IPS DF 6.9 (cell line): ENCODE measurements around the gene FANCE.
A peak's percentile ranks its signal among the peaks of the same experiment; 100 is the strongest.

Source experiments
- DNase-seq: peaks from one replicate; pipeline ENCODE4 v3.0.0-alpha.2; 2013; ENCODE audit warnings: low read depth, low spot score
- H3K27ac ChIP-seq: one replicate; pipeline ENCODE4 v1.5.1; 2013; ENCODE audit warnings: low read length, control low read depth
- H3K27me3 ChIP-seq: 2 replicates; pipeline ENCODE4 v1.6.1; 2013; ENCODE audit warnings: mild to moderate bottlenecking, low read length; ENCODE audit not compliant: control insufficient read depth, insufficient read depth
- H3K36me3 ChIP-seq: 2 replicates; pipeline ENCODE4 v1.6.1; 2013; ENCODE audit warnings: low read length; ENCODE audit not compliant: control insufficient read depth, insufficient read depth
- H3K4me1 ChIP-seq: 2 replicates; pipeline ENCODE4 v1.6.1; 2013; ENCODE audit warnings: low read length; ENCODE audit not compliant: control insufficient read depth, insufficient read depth
- H3K4me3 ChIP-seq: 2 replicates; pipeline ENCODE4 v1.5.1; 2013; ENCODE audit warnings: mild to moderate bottlenecking, low read length
- H3K9me3 ChIP-seq: 2 replicates; pipeline ENCODE4 v1.6.1; 2013; ENCODE audit warnings: low read length, inconsistent platforms; ENCODE audit not compliant: control insufficient read depth, insufficient read depth
- WGBS: extraction: QIAGEN DNeasy Blood & Tissue Kit; methylation state at CpG from one replicate; pipeline ENCODE4 v1.1.7; 2013; ENCODE audit warnings: mixed read lengths, missing lambda C conversion rate; ENCODE audit not compliant: insufficient read length, insufficient coverage; 5-methylcytosine and 5-hydroxymethylcytosine counted together

Gene FANCE

GRCh38 chr6:35492258-35492973, 40.3 kb downstream of the FANCE start:
- Histone ChIP-seq H3K4me1 (peaks cover 42% of the 10 kb centered on the region), H3K4me3 (no peak overlapping the region), H3K36me3 (no peaks in the 10 kb centered on the region), H3K9me3 (no peaks in the 10 kb centered on the region), H3K27ac (no peak overlapping the region), H3K27me3 (no peaks in the 10 kb centered on the region)
- DNase-seq = no peak
- WGBS = no CpG with 5 or more reads among the region's 7 CpGs

- Histone ChIP-seq H3K36me3 (no peaks in the 10 kb centered on the region), H3K27me3 (no peaks in the 10 kb centered on the region), H3K4me1 (peaks cover 39% of the 10 kb centered on the region), H3K4me3 (no peak overlapping the region), H3K27ac (no peak overlapping the region), H3K9me3 (no peaks in the 10 kb centered on the region)
- no peak for DNase-seq
- no CpG with 5 or more reads among the region's 7 CpGs for WGBS
These were observed 40.8 kb downstream of the FANCE start for GRCh38 chr6:35492974-35493284.

- H3K4me3 ChIP-seq = no peak overlapping the region
- no CpG with 5 or more reads among the region's 28 CpGs for WGBS
- peaks cover 41% of the 10 kb centered on the region for H3K4me1 ChIP-seq
- DNase-seq = no peak
- no peaks in the 10 kb centered on the region for H3K9me3 ChIP-seq
- no peaks in the 10 kb centered on the region for H3K27me3 ChIP-seq
- no peak overlapping the region for H3K27ac ChIP-seq
- H3K36me3 ChIP-seq = no peaks in the 10 kb centered on the region
These were observed 41.3 kb downstream of the FANCE start for GRCh38 chr6:35493307-35493983.

GRCh38 chr6:35494161-35494563, 42.0 kb downstream of the FANCE start:
- no peak overlapping the region for H3K4me3 ChIP-seq
- H3K9me3 ChIP-seq = no peaks in the 10 kb centered on the region
- no peaks in the 10 kb centered on the region for H3K36me3 ChIP-seq
- no peak overlapping the region for H3K27ac ChIP-seq
- no peaks in the 10 kb centered on the region for H3K27me3 ChIP-seq
- peaks cover 45% of the 10 kb centered on the region for H3K4me1 ChIP-seq
- DNase-seq = no peak
- no CpG with 5 or more reads among the region's 4 CpGs for WGBS

- peak overlapping the region; percentile 65; the same call in 1 of the 2 replicates for H3K4me3 ChIP-seq
- no peak for DNase-seq
- no peaks in the 10 kb centered on the region for H3K27me3 ChIP-seq
- no peak overlapping the region for H3K27ac ChIP-seq
- no peaks in the 10 kb centered on the region for H3K9me3 ChIP-seq
- no CpG with 5 or more reads among the region's 9 CpGs for WGBS
- no peaks in the 10 kb centered on the region for H3K36me3 ChIP-seq
- peaks cover 40% of the 10 kb centered on the region for H3K4me1 ChIP-seq
These were observed 43.3 kb downstream of the FANCE start for GRCh38 chr6:35495258-35496035.

GRCh38 chr6:35496036-35496840, 44.1 kb downstream of the FANCE start:
- Histone ChIP-seq H3K4me3 (peak overlapping the region; percentile 65; the same call in 1 of the 2 replicates), H3K27ac (no peak overlapping the region), H3K27me3 (no peaks in the 10 kb centered on the region), H3K9me3 (no peaks in the 10 kb centered on the region), H3K36me3 (no peaks in the 10 kb centered on the region), H3K4me1 (peaks cover 36% of the 10 kb centered on the region)
- no CpG with 5 or more reads among the region's 63 CpGs for WGBS
- no peak for DNase-seq

- Histone ChIP-seq H3K36me3 (no peaks in the 10 kb centered on the region), H3K27me3 (no peaks in the 10 kb centered on the region), H3K4me3 (peak within 1 kb of the TSS; percentile 65), H3K27ac (no peak within 1 kb of the TSS), H3K4me1 (peaks cover 30% of the 10 kb centered on the region), H3K9me3 (no peaks in the 10 kb centered on the region)
- WGBS = no CpG with 5 or more reads among the region's 98 CpGs
- DNase-seq = no peak
These were observed 44.9 kb downstream of the FANCE start, which contains the start of gene TEAD3 for GRCh38 chr6:35496841-35497570. Gene TEAD3, minus strand, starts transcription at chr6:35497079.

- H3K9me3 ChIP-seq = no peaks in the 10 kb centered on the region
- no peak overlapping the region for H3K27ac ChIP-seq
- H3K4me1 ChIP-seq = peaks cover 24% of the 10 kb centered on the region
- no peak for DNase-seq
- WGBS = no CpG with 5 or more reads among the region's 77 CpGs
- no peaks in the 10 kb centered on the region for H3K27me3 ChIP-seq
- peak overlapping the region; percentile 48; the same call in 1 of the 2 replicates for H3K4me3 ChIP-seq
- no peaks in the 10 kb centered on the region for H3K36me3 ChIP-seq
These were observed 45.7 kb downstream of the FANCE start for GRCh38 chr6:35497571-35498421.

GRCh38 chr6:35498422-35499067, 46.4 kb downstream of the FANCE start:
- no CpG with 5 or more reads among the region's 14 CpGs for WGBS
- Histone ChIP-seq H3K4me3 (peak overlapping the region; percentile 48; the same call in 1 of the 2 replicates), H3K27me3 (no peaks in the 10 kb centered on the region), H3K36me3 (no peaks in the 10 kb centered on the region), H3K4me1 (peaks cover 23% of the 10 kb centered on the region), H3K27ac (no peak overlapping the region), H3K9me3 (no peaks in the 10 kb centered on the region)
- no peak for DNase-seq
